PFSK-1 (cell line): ENCODE measurements around the gene TP53BP2.

Experiments
- FOXP2 ChIP-seq: optimal IDR thresholded peaks from 2 replicates; pipeline ENCODE3; 2011; ENCODE audit warnings: borderline replicate concordance, control low read depth, inconsistent platforms; ENCODE audit not compliant: insufficient read depth; ENCODE audit errors: extremely low read length, extremely low read depth
- POLR2AphosphoS5 ChIP-seq: IDR thresholded peaks from 2 replicates; pipeline ENCODE4 v1.6.1; 2012; ENCODE audit warnings: low read depth, mild to moderate bottlenecking, control low read depth, low read length, moderate library complexity
- SIN3A ChIP-seq: IDR thresholded peaks from 2 replicates; pipeline ENCODE4 v1.6.1; 2012; ENCODE audit warnings: mild to moderate bottlenecking, low read length, moderate library complexity, borderline replicate concordance; ENCODE audit not compliant: insufficient read depth
- TAF1 ChIP-seq: IDR thresholded peaks from 2 replicates; pipeline ENCODE4 v1.6.1; 2012; ENCODE audit warnings: low read length, control low read depth, borderline replicate concordance; ENCODE audit not compliant: insufficient read depth
- TF ChIP-seq, protein P1 (sequence below), 2 experiments: IDR thresholded peaks; 2 replicates each; pipeline versions ENCODE4 v1.6.1 to v1.8.0; 2011 to 2012; ENCODE audit warnings: low read depth in 2 of 2, low read length in 2 of 2, control low read depth in 1 of 2, inconsistent platforms in 1 of 2, mild to moderate bottlenecking in 1 of 2, moderate library complexity in 1 of 2; ENCODE audit not compliant: insufficient read depth in 1 of 2

- no peak for TF ChIP-seq SIN3A
- no peak for TF ChIP-seq POLR2AphosphoS5
- TF ChIP-seq, protein P1, sequence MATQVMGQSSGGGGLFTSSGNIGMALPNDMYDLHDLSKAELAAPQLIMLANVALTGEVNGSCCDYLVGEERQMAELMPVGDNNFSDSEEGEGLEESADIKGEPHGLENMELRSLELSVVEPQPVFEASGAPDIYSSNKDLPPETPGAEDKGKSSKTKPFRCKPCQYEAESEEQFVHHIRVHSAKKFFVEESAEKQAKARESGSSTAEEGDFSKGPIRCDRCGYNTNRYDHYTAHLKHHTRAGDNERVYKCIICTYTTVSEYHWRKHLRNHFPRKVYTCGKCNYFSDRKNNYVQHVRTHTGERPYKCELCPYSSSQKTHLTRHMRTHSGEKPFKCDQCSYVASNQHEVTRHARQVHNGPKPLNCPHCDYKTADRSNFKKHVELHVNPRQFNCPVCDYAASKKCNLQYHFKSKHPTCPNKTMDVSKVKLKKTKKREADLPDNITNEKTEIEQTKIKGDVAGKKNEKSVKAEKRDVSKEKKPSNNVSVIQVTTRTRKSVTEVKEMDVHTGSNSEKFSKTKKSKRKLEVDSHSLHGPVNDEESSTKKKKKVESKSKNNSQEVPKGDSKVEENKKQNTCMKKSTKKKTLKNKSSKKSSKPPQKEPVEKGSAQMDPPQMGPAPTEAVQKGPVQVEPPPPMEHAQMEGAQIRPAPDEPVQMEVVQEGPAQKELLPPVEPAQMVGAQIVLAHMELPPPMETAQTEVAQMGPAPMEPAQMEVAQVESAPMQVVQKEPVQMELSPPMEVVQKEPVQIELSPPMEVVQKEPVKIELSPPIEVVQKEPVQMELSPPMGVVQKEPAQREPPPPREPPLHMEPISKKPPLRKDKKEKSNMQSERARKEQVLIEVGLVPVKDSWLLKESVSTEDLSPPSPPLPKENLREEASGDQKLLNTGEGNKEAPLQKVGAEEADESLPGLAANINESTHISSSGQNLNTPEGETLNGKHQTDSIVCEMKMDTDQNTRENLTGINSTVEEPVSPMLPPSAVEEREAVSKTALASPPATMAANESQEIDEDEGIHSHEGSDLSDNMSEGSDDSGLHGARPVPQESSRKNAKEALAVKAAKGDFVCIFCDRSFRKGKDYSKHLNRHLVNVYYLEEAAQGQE (IDR thresholded peaks at IDR 0.05; ENCODE audit: insufficient read depth in 1 of 2, low read depth in 2 of 2, low read length in 2 of 2), result no peak
- TF ChIP-seq TAF1, result no peak
- no peak for TF ChIP-seq FOXP2
Observed at GRCh38 chr1:223794136-223794880, 51.4 kb downstream of the TP53BP2 start.
